CMK (cell line): ENCODE results near the gene TEX38.
"Not testable (repeated sequence)": the region's sequence is repeated elsewhere in the genome, so short reads cannot be mapped to it uniquely, and the experiment has no call there.

Experiments used
- DNase-seq: peaks from one replicate; pipeline ENCODE4 v3.0.0-alpha.2; 2010; ENCODE audit warnings: low read depth

The TEX38 gene

GRCh38 chr1:46655848-46656247 lies 15.8 kb upstream of the TEX38 start:
- no peak for DNase-seq

- DNase-seq = no peak
Observed at GRCh38 chr1:46656643-46657042, 15.0 kb upstream of the TEX38 start.

GRCh38 chr1:46657775-46658174 lies 13.9 kb upstream of the TEX38 start:
- no peak for DNase-seq

- DNase-seq = no peak
Observed at GRCh38 chr1:46659307-46659870, 12.3 kb upstream of the TEX38 start.

- not testable (repeated sequence) for DNase-seq
Observed at GRCh38 chr1:46660116-46660515, 11.5 kb upstream of the TEX38 start.

- not testable (repeated sequence) for DNase-seq
Observed at GRCh38 chr1:46662919-46663318, 8.7 kb upstream of the TEX38 start.

- DNase-seq = no peak
Observed at GRCh38 chr1:46665983-46666382, 5.7 kb upstream of the TEX38 start.

GRCh38 chr1:46667782-46668760 lies 3.6 kb upstream of the TEX38 start, which contains the start of gene ATPAF1:
TSS of gene ATPAF1 (minus strand) at chr1:46668364. CDS start at chr1:46668322, 42 bp downstream.
- DNase-seq = peak; percentile 22

- DNase-seq = no peak
Observed at GRCh38 chr1:46670134-46670533, 1.5 kb upstream of the TEX38 start.

GRCh38 chr1:46672696-46673095 lies 1.0 kb downstream of the TEX38 start:
- DNase-seq = no peak

GRCh38 chr1:46673749-46674182 lies 2.1 kb downstream of the TEX38 start:
- DNase-seq = no peak

GRCh38 chr1:46675549-46676314 lies 4.1 kb downstream of the TEX38 start:
- DNase-seq = no peak

- no peak for DNase-seq
Observed at GRCh38 chr1:46676531-46676930, 4.9 kb downstream of the TEX38 start.

GRCh38 chr1:46677339-46677738 lies 5.7 kb downstream of the TEX38 start:
- no peak for DNase-seq

GRCh38 chr1:46679789-46680573 lies 8.3 kb downstream of the TEX38 start:
- DNase-seq = no peak

GRCh38 chr1:46681333-46682034 lies 9.8 kb downstream of the TEX38 start:
- no peak for DNase-seq

GRCh38 chr1:46682064-46682463 lies 10.4 kb downstream of the TEX38 start:
- no peak for DNase-seq

- DNase-seq = no peak
Observed at GRCh38 chr1:46684670-46685069, 13.0 kb downstream of the TEX38 start.

GRCh38 chr1:46686255-46686654 lies 14.6 kb downstream of the TEX38 start:
- DNase-seq = no peak

GRCh38 chr1:46687093-46687659 lies 15.5 kb downstream of the TEX38 start:
- DNase-seq = no peak
